Keratinocyte (primary cell): ENCODE measurements around the gene MAST2.

Source experiments
- CTCF ChIP-seq, 3 experiments: IDR thresholded peaks in 1 of 3; conservative IDR thresholded peaks in 1 of 3; optimal IDR thresholded peaks in 1 of 3; 2 replicates in 2 of 3; 3 replicates in 1 of 3; pipeline versions ENCODE3 to v1.5.1; 2011; ENCODE audit warnings: low read length in 3 of 3, mild to moderate bottlenecking in 3 of 3, moderate library complexity in 2 of 3, control low read depth in 1 of 3, inconsistent platforms in 1 of 3; ENCODE audit not compliant: insufficient read depth in 2 of 3; ENCODE audit errors: extremely low read depth in 1 of 3
- EZH2 ChIP-seq: IDR thresholded peaks from one replicate; pipeline ENCODE4 v1.6.1; 2012; ENCODE audit warnings: inconsistent platforms, mild to moderate bottlenecking, low read length, moderate library complexity

DNA sequence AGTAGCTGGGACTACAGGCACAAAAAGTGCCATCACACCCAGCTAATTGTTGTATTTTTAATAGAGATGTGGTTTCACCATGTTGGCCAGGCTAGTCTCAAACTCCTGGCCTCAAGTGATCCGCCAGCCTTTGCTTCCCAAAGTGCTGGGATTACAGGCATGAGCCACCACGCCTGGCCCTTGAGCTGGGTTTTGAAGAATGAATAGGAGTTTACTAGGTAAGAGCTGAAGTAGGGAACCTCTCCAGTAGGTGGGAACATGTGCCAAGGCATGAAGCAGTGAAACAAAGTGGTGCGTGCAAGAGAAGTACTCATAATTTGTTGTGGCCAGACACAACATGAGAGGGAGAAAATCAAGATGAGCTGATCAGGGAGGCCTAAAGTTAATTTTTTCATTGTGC is 55.8 kb downstream of the MAST2 start:
- no peak for TF ChIP-seq CTCF (optimal IDR thresholded peaks at IDR 0.05 in 1 of 3, IDR thresholded peaks at IDR 0.05 in 1 of 3, conservative IDR thresholded peaks at IDR 0.05 in 1 of 3; ENCODE audit: extremely low read depth in 1 of 3, insufficient read depth in 2 of 3, low read length in 3 of 3)
- no peak for TF ChIP-seq EZH2
